HG02623 (cell line): ENCODE results near the gene EEF1AKMT2.
"Not testable (repeated sequence)": the region's sequence is repeated elsewhere in the genome, so short reads cannot be mapped to it uniquely, and the experiment has no call there.

ENCODE experiments used
- ATAC-seq: cut with Tn5 transposase; IDR thresholded peaks from one replicate; pipeline ENCODE4 v1.9.1; 2021; ENCODE audit warnings: moderate library complexity; ENCODE audit not compliant: unreplicated experiment

The EEF1AKMT2 gene

DNA sequence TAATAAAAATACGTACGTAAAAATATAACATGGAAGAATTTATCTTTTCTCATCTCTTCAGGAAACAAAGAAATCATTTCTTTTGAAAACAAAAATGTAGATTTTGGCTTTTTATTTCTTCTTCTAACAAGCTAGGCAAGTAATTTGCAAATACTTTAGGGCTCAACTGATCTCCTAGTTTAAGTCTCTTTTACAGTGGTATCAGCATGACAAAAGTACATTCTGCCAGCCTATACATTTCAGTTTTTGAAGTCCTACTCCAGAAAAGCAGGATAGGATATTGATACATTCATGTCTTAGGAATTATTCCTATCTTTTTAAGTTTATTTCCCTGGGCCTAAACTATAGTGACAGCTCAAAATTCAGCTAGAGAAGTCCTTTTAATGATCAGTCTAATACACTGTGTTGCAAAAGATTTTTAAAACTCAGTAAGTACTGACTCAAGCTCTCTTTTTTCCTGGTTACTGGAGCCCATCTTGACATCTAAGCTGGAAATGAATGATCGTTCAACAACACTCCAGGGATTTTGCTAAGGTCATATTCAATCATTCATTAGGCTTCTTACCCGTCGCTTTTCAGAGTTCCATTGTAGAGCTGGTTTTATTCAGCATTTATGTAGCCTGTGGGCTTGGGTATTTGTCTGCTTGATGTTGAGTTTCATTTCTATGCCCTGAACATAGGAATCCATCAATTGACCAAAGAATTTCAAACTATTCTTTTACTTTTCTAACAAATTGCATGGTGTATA, 35.4 kb downstream of the EEF1AKMT2 start:
- no peak for ATAC-seq

DNA sequence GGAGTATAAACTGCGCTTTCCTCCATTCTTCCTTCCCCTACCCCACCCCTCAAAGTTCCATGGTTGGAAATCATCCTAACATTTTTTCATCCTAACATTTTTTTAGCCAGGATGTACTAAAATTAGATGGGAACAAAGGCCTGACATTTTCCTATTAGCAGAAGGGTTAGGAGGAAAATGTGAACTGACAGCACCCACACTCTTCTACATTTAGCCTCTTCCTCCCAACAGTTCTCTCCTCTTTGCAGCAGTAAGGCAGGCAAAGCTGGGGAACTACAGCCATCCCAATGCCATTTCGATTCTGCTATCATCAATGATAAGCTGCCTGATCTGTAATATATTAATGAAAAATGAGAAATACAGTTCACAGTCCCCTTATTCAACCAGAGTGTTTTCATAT, 36.1 kb downstream of the EEF1AKMT2 start:
- ATAC-seq: no peak

DNA sequence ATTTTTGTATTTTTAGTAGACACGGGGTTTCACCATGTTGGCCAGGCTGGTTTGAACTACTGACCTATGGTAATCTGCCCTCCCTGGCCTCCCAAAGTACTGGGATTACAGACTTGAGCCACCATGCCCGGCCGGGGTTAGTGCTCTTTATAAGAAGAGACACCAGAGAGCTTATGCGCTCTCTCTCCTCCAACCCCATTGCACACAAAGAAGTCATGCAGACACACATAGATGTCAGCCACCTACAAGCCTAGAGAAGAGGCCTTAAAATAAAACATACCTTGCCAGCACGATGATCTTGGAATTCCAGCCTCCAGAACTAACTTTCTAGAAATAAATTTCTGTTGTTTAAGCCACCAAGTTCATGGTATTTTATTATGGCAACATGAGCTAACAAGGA, 37.5 kb downstream of the EEF1AKMT2 start:
- no peak for ATAC-seq

GRCh38 chr10:124748953-124749645, 42.6 kb downstream of the EEF1AKMT2 start:
- ATAC-seq: no peak

DNA sequence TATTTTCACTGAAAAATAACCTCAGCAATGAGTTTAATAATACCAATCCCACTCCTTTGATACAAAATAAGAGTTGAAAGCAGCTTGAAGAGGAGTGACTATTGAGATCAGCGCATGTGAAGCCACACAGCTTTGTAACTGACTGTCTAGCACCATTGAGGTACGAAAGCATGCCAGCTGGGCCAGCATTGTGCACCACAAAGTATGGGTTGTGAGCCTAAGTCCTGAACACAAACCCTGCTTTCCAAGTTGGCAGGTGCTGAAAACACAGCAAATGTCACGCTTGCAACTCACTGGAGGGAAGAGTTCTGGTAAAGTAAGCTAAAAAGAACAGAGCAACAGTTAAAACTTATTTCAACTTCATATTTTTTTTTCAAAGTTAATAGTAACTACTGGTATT, 43.5 kb downstream of the EEF1AKMT2 start:
- no peak for ATAC-seq

DNA sequence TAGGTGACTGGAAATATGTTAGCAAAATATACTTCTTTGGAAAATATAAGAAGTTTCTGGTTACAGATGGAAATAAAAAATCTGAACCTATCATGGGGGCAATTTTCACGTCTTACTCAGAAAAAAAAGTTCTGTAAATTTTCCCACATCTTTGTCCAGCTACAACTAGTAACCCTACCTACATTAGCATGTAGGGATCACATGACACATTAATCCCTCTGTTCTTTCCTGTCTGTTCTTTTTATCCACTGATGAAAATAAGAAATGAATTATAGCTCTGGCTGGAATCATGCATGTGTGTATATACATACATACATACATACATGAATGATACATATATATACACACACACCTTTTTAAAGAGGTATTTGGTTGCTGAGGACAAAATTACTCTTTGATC, 43.9 kb downstream of the EEF1AKMT2 start:
- ATAC-seq: no peak

DNA sequence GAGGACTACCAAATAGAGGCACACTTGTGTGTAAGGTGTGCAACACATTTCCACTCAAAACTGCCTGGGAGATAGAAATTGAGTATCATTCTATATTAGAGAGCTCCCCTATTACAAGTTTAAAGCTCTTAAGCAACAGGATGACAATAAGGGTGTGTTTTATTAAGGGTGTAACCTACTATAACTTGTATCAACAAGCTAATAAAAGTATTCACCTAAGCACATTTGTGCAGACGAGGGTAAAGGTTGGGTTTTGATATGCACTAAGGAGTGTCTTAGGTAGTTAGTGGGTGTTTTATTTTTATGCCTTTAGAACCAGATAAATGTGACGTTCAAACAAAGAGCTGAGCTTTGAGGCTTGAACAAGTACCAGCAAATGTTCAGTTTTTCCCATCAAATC, 44.7 kb downstream of the EEF1AKMT2 start:
- ATAC-seq: no peak

DNA sequence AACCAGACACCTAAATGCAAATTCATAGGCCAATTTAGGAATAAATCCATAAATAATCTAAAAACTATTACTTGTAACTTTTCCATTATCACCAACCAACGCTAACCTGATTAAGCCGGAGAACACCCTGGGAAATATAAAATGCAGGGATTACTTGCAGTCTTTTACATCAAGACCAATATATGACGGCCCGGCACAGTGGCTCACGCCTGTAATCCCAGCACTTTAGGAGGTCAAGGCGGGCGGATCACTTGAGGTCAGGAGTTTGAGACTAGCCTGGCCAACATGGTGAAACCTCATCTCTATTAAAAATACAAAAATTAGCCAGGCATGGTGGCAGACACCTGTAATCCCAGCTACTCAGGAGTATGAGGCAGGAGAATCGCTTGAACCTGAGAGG, 45.2 kb downstream of the EEF1AKMT2 start:
- not testable (repeated sequence) for ATAC-seq

DNA sequence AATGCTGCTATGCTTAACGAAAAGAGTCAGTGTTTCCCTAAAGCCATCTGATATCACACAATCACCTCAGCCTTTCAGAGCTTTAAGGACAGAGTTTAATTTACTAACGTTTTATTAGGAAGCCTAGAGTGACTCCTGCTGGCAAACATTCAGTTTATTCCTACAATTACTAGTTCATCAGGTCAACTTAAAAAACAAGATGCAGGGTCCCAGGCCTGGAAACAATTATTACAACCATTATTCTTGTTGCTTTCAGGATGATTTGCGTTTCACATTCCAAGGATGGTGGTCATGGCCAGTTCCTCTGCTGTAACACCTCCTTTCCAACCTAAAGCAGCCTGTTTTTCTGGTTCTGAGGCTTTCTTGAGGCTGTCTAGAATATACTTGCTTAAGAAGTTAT, 46.0 kb downstream of the EEF1AKMT2 start:
- no peak for ATAC-seq

- ATAC-seq: no peak
These were observed 46.4 kb downstream of the EEF1AKMT2 start for GRCh38 chr10:124745252-124745651.

DNA sequence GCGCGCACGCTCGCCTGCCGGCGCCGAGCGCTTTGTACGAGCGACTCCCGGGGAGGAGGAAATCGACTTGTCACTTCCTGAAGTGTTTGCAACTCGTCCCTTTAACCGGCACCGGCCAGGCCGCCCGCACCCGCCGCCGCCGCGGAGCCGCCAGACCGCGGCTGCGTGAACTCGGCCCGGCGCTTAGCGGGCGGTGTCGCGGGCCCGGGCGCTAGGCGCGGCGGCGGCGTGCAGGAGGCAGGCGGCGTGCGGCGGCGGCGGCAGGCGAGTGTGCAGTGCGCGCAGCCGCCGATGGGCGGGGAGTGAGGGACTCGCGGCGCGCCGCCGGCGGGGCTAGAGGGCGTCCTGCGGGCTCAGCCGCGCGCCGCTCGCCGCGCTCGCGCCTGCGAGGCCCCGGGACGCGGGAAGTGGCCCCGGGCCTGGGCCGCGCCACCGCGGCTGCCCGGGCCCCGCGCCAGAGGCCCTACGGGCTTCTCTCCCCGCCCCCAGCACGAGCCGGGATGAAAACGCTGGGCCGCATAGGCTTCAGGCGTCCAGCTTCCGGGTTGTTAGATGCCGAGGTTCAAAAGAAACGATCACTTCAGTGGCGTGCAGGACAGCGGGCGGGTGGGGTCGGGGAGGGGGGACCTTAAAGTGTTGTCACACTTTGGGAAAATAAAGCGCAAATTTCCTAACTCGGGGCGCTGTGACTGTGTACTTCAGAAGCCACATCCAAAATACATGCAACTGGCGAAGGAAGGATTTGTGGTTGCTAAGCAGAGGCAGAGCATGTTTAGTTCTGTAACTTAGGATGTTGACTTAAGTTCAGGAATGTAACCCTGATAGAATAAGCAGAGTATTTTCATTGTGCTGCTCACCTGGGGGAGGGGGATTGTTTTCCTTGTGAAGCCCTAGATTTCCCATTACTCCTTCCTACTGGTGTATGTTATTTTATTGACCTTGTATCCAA, 47.3 kb downstream of the EEF1AKMT2 start, which contains the start of gene FAM53B:
FAM53B (minus strand) TSS at position 277 of the 949 bp plus-strand sequence. CDS start 37,665 bp downstream, outside the sequence.
- ATAC-seq: peak; percentile 67

GRCh38 chr10:124743191-124744101, 48.2 kb downstream of the EEF1AKMT2 start:
- ATAC-seq: peak; percentile 20

DNA sequence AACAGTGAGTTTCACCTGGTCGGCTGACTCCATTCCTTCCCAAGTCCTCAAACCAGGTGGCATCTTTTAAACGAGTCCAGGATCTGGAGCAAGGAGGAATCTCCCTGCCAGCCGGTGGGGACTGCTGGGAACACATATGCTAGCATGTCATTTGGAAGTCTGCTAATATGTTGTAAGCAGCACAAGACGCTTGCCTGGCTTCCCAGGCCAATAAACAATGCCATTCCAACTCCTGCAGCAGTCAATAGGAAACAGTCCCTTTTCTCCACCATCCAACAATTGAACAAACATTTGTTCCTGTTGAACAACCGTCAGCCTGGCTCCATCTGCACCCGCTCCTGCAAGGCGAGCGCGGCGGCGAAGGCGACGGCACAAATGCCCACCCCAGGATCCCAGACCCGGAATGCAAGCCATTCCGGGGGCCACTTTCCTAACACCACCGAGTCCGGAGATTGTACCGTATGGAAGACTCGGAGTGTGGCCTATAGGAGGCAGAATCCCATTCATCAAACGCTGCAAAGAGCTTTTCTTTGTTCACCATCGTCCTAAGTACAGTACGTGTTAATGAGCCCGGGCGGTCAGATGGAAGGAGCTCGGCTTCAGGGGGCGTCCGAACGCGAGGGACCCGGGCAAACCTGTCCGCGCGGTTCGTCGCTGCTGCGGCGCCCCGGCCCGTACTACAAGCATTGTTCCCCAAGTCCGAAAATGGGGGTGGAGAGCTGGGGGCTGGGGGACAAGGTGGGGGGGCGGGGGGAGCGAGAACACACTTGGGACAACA, 49.1 kb downstream of the EEF1AKMT2 start:
- ATAC-seq: no peak

DNA sequence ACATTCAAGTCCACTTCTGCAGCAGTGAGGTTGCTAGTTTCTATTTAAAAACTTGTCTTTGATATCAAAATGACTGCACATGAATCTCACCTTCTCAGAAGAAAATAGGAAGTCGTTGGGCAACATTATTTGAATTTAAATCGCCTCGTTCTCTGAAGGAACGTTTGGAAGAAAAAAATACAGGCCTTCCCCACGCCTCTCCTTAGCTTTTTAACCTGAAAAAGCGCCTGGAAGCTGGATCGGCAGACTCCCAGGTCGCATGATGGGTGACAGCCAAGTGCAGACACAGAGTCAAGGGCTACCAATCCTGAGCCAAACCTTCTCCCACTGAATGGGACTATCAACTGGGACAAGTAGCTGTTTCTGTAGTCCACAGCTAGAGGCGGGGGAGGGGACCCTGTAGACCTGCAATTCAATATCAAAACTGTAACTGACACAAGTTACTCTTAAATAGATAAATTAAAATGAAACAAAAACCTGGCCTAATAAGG, 49.7 kb downstream of the EEF1AKMT2 start:
- no peak for ATAC-seq

- peak; percentile 31 for ATAC-seq
These were observed 50.3 kb downstream of the EEF1AKMT2 start for GRCh38 chr10:124741281-124741921.

DNA sequence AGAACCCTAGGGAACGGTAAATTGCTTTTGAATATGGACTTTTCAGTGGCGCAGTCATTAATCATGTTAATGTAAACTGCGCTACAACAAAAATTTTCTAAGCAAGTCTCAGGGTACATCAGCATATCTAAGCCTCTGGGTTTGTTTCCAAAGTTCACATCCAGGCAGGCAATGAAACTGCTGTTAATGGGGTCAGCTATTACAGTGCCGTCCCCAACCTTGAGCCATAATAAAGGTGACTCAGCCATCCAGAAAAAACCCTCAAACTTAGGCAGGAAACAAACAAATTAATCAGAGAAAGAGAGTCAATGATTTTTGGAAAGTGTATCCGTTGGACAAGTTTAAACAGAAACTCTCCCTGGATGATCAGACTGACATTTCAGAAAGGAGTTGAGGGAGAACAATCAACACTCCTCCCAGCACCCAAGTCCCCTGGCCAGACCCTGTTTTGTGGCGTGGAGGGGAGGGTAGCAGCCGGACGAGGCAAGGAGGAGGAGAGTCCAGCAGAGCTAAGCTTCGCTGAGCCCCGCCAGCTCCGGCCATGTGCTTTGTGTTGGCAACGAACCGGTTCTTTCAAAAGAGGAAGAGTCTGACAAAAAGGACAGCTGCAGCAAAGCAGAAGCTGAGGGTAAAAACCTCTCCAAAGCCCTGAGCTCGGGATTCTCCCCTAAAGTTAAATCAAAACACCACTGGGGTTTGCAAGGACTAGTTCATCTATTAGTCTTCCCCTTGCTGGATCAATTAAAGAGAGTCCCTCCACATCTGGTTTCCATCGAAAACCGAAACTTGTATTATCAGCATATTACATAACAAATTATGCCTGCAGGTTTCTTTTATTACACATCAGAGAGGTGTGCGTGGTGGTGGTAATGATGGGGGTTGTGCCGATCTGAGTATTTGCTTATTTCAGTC, 51.1 kb downstream of the EEF1AKMT2 start:
- ATAC-seq: peak; percentile 14

GRCh38 chr10:124739986-124740368, 51.7 kb downstream of the EEF1AKMT2 start:
- ATAC-seq: no peak
